GM18526 (cell line): ENCODE data around the gene CELA2B.

ENCODE experiments used
- POLR2A ChIP-seq: IDR thresholded peaks from 3 replicates; pipeline ENCODE4 v1.6.1; 2011; ENCODE audit not compliant: insufficient read length; ENCODE audit errors: extremely low read depth

Gene CELA2B

DNA sequence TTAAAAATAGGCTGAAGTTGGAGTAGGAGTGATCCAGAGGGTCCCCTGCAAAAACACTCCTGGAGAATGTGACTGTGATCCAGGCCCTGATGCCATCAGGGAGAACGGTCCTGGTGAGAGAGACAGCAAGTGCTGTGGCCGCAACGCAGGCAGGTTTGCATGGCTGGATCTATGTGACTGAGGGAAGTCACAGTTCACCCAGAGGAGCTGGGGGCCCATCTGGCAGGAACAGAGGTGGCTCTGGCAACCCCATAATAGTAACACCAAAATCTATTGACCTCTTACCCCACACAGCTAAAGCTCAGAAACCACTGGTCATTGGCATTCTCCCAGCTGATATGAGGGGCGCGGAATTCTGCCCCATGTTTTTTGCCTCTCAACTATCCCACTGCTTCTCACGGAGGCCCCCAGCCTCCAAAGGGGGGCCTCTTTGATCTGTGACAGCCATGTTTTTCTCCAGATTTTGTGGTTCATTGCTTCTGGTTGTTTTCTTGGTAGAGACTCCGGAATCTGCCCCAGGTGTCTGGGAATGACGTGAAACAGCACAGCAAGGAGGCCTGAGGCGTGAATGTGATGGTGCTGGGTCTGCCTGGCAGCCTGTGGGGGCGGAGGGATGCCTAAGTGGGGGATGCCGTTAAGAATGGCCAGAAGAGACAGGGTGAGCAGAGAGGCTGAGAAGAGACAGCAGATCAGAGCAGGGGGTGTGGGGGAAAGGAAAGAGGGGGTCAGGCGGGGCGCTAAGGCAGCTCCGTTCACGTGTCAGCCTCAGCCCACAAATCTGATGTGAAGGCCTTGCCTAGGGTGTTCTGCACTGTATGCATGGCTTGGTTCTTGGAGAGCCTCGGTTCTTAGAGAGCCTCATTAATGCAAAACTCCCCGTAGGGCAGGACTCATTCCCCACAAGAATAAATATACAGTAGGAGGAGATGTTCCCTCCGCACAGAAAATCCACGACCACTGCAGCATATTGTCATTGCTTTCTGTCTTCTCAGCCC lies 24.6 kb downstream of the CELA2B start:
- no peak for TF ChIP-seq POLR2A

DNA sequence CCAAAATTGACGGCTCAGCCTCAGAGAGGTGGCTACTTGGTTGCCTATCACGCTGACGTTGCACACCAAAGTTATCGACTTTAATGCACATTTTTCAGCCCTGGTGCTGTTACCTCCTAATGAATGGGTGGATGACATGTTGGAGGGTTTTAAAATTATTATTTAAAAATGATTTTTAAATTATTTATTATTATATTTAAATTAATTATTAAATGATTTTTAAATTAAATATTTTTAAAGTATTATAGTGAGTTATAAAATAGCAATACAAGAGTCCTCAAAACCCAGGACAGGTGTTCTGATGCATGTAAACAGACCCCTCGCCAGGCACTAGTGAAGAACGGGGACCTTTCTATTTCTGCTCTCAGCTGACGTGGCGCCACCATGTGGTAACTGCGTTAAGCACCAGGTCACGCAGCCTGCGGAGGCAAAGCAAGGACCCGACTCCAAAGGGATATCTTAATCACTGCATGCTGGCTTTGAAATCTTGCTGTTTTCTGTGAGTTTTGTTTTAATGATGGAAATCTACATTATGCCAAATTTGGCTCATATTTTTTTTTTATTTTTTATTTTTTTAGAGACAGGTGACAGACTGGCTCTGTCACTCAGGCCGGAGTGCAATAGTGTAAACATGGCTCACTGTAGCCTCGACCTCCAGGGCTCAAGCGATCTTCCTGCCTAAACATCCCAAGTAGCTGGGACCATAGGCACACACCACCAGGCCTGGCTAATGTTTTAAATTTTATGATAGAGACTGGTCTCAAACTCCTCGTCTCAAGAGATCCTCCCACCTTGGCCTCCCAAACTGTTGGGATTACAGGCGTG lies 25.5 kb downstream of the CELA2B start:
- TF ChIP-seq POLR2A: no peak

DNA sequence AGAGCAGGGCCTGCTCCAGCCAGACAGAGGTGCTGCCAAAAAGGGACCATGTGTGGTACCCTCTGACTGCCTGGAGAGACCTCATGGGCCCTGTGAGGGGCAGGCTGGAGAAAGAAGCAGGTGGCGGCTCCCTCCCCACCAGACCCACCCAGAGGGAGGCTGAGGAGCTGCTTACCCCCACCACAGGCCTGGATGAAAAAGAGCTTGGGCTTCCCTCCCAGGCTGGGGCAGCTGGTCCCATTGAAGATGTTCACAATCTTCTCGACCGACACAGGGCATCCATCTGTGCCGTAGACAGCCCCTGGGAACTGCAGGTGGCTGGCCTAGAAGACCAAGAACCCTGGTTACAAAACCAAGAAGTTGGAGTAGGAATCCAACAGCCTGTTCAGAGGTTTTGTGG lies 28.5 kb downstream of the CELA2B start:
- TF ChIP-seq POLR2A: no peak

DNA sequence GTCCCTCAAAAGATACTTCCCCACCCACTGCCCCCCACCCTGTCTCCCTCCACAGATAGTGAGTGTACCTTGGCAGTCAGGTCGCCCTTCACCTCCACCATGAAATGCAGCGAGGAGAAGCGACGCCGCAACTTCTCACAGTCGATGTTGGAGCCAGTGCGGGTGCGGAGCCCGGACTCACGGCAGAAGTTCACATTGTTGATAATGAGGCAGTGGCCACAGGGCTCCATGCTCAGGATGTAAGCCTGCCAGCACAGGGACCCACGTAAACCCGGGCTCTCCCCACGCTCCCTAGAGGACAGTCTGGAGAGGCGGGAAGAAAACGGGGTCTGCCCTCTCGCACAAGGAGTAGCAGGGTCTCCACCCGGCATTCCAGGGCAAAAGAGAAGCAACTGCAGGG lies 30.9 kb downstream of the CELA2B start:
- TF ChIP-seq POLR2A: no peak

DNA sequence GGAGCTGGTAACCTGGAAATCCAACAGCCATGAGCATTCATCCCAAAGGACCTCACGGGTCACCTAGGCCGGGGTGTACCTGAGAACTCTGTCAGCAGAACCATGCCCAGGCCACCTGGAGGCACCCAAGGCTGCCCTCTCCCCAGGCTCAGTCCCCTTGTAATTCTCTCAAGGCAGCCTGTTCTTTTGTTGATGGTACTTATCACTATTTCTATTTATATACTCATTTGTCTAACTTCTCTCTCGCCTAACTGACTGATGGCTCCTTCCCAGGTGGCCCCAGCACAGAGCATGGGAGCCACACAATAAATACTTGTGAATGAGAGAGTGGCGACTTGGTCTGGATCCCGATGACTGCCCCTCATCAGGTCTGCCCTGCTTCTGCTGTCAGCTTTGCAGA lies 31.4 kb downstream of the CELA2B start:
- TF ChIP-seq POLR2A: no peak

DNA sequence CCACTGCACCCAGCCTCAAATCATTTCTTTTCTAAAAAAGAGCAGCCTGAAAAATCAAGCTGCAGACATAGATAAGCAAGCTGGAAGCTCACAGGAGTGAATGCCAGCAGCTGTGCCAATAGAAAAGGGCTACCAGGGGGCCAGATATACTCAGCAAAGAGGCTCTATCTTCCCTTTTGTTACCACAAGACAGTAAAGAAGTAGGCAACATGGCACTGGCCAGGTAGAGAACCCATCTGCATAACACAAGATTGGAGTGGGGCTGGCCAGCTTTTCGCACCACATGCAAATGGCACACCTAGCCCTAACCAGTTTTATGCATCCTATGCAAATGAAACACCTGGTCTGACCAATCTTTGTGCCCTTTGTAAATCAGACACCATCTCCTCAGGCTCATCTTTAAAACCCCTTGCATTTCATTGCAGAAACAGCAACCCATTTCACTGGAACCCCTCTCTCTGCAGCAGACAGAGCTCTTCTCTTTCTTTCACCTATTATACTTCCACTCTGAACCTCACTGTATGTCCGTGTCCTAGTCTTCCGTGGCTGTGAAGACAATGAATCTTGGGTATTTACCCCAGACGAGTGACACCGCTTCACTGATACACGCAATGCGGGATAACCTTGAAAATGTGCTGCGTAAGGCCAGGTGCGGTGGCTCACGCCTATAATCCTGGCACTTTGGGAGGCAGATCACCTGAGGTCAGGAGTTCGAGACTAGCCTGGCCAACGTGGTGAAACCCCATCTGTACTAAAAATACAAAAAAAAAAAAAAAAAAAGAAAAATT lies 33.0 kb downstream of the CELA2B start:
- TF ChIP-seq POLR2A: no peak

DNA sequence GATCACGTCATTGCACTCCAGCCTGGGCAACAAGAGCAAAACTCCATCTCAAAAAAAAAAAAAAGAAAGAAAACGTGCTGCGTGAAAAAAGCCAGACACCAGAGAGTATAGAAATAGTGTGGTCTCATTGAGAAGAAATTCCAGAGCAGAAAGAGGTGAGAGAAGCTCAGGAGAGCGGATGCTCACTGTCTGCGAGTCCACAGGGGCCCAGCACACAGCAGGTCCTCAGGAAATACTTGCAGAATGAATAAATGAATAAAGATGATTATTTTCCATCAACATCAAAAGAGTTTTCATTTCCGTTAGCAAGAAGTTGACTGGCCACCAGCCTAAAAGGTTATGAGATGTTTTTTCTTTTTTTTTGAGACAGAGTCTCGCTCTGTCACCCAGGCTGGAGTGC lies 33.7 kb downstream of the CELA2B start:
- TF ChIP-seq POLR2A: no peak

DNA sequence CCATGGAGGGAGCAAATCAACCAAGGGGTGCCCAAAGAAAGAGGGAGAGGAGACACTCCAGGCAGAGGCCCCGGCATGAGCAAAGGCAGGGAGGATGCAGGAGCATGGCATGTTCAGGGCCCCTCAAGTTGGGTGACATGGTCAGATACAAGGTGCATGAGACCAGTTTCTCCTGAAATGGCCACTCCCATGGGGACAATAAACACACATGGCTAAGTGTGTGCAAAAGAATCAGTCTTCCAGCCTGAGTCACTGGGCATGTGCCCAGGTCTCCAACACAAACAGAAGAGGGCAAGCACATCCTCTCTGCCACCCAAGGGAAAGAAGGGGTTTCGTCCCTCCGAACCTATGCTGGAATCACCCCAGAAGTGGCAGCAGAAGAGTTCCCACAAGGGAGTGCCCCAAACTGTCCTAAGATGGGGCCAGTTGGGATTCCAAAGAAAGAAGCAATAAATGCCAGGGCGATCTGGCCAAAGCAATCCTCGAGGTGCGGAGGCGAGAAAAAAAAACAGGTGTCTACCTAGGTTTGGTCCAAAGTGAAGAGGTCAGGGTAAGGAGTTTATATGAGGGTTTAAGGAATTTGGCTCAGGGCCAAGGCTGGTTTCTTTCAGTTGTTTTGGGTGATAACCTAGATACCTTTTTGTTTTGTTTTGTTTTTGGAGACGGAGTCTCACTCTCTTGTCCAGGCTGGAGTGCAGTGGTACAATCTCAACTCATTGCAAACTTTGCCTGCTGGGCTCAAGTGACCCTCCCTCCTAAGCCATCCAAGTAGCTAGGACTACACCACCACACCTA lies 34.9 kb downstream of the CELA2B start:
- TF ChIP-seq POLR2A: no peak

DNA sequence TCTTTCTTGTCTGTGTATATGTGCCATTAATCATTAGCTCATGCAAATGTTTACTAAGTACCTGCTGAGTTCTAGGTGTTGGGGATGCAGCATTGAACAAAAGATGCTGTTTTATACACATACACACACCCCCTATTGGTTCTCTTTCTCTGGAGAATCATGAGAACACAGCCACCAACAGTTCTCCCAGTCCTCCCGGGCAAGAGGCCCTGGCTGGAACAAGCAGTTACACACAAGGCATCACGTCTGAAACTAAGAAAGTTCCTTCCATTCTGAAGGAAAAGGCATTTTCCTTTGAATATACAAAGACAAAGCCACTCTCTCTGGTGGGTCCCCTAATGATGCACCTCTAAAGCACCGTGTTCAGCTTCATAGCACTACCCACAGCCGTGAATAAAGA lies 37.3 kb downstream of the CELA2B start:
- TF ChIP-seq POLR2A: no peak

DNA sequence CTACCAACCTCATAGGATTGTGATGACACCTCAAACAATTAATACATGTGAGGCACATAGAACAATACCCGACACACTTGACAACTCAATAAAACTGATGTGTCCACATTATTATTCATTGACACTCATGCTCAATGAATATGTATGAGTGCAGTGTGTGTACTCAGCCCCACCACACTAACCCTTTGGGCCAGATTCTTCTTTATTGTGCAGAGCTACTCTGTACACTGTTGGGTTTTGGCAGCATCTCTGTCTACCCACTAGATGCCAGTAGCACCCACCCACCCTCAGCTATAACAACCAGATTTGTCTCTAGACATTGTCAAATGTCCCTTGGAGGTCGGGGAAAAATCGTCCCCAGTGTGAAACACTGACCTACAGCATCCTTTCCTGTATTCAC lies 38.0 kb downstream of the CELA2B start:
- TF ChIP-seq POLR2A: no peak

DNA sequence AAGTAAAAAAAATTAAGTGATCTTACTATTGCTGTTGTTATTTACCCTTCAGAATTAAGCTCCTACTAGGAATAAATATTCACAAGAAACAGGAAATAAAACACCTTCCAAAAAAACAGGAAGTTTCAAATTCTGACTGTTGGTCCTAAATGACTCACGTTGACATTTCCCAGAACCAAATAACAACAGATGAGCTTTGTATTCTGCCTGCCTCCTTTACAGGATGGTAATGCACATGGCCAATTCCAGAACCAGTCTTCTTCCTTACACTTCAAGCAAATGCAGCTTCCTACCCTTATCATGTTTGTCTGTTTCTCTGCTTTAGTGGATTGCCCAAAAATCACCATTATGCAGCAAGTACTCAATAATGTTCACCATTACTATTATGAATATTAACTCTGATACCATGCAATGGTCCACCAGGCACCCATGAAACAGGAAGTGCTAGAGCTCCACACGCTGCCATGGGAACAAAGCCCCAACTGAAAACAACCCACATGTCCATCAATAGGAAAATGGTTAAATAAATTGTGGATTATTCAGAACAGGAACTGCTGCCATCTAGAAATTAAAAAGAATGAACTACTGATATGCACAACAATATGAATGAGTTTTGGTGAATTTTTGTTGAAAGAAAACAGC lies 39.2 kb downstream of the CELA2B start:
- no peak for TF ChIP-seq POLR2A

DNA sequence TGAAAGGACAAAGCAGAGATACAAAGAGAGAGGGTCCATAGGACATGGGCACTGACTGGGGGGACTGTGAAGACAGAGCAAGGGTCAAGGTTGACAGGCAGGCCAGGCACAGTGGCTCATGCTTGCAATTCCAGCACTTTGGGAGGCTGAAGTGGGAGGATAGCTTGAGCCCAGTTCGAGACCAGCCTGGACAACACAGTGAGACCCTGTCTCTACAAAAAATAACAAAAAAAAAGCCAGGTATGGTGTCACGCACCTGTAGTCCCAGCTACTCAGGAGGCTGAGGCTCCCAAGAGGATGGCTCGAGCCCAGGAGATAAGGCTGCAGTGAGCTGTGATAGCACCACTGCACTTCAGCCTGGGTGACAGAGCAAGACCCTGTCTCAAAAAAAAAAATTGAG lies 43.7 kb downstream of the CELA2B start:
- TF ChIP-seq POLR2A: no peak

DNA sequence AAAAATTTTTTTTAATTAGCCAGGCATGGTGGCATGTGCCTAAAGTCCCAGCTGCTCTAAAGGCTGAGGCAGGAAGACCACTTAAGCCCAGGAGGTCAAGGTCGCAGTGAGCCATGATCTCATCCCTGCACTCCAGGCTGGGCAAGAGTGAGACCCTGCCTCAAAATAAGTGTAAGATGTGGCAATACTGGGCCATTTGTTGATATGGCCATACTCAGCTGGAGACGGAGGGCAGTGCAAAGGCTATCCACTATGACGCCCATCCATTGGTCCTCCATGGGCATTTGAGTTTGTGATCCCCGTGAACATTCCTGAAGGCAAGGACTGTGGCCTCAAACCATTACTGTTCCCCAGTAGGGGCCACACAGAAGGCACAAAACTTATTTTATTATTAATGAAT lies 46.6 kb downstream of the CELA2B start:
- TF ChIP-seq POLR2A: no peak

DNA sequence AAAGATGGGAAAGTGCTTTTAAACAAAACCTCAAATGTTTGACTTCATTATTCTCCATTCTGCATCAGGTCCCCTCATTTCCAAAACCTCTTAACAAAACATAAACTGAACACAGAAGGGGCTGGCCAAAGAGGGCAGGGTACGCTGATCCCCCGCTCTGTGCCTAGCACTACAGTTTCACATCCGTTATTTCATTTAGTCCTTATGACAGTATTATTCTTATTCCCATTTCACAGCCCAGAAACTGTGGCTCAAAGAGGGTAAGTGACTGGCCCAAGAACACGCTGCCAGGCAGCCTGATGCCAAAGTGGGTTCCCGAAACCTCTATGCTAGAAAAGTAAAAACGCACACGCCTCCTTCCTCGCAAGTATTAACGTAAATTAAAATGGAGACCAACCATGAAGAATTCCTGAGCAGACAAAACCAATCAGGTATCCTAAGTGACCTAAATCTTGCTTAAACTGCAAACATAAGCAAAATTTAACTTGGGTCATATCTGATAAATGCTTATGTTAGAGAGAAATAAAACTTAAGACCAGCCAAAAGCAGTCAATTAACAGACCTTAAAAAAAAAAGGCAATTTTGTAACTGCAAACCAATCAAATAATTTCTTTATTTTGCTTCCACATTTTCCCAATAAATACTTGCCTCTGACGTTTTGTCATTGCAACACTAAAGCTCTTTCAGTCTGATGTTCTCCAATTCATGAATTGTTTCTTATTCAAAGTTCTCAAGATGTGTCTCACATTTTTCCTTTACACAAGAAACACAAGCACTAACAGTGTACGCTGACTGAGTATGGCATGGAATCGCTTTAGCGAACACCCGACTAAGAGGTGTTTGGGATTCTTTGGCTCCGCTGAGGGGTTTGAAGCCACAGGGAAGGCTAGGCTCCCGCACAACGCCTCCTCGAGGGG lies 47.5 kb downstream of the CELA2B start:
- no peak for TF ChIP-seq POLR2A

DNA sequence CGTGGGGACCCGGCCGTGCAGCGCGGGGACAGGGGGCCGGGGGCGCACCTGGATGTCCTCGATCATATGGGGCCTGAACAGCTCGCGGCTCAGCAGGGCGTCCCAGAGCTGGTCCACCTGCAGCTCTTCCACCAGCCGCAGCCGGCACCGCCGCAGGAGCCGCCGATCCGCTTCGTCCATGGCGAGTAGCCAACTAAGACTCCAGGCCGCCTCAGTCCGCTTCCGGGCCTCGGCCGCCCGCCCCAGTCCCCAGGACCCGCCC lies 48.0 kb downstream of the CELA2B start, which contains the start of gene CASP9:
Gene CASP9, minus strand, starts transcription at position 195 of the 262 bp plus-strand sequence. Its CDS starts 15 bp downstream, at position 180.
- peak; percentile 80 for TF ChIP-seq POLR2A
